ENCODE data around the gene ELF2. TPM values are rescaled to one million over a fixed set of nuclear protein-coding genes. Genes with fewer than 3 reads are reported as not detected.
"Not testable (repeated sequence)": the region's sequence is repeated elsewhere in the genome, so short reads cannot be mapped to it uniquely, and the experiment has no call there.

The ELF2 gene
- total RNA-seq, 1 donor from 2014 or later: 48.0 TPM

DNA sequence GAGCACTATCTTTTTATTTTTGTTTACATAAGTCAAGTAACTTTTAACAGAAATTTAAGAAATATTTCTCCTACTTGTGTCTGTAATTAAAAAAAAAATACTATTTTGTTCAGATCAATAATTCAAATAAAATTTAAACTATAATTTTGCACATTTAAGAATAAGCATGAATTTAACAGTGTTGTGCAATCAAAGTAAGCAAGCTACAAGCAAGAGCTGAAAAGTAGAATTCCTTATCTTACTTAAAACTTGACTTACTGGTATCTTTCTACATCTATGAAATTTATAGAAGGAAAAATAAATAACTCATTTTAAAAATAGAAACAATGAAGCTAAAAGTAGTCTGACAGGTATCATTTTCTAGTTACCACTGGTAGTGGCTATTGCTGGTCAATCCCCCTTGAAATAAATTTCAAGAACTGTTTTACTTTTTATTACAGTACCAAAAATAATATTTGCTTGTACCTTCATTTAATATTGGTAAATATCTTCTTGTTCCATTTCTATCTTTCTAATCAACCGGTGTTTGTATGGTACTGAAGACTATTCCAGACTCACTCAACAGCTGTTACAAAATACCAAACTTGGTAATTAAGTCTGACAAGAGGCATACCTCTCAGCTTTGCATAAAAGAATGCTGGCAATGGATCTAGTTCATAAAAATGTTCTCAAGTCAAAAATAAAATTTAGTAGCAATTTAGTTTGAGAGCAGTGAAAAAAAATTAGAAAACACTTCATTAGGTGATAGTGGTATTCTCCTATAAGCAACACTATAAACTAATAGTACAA is 99.3 kb downstream of the ELF2 start:
- Mint-ChIP-seq H3K9me3 (ENCODE audit: unreplicated experiment) (no peaks in the 10 kb centered on the region), H3K27ac (ENCODE audit: unreplicated experiment) (no peak overlapping the region), H3K4me3 (ENCODE audit: unreplicated experiment) (no peak overlapping the region), H3K27me3 (ENCODE audit: unreplicated experiment) (peaks cover 3% of the 10 kb centered on the region), H3K36me3 (ENCODE audit: low read depth, unreplicated experiment) (peaks cover 3% of the 10 kb centered on the region), H3K4me1 (ENCODE audit: unreplicated experiment) (peaks cover 19% of the 10 kb centered on the region)
- no peak for DNase-seq (ENCODE audit: low spot score)
- TF ChIP-seq, protein P1, sequence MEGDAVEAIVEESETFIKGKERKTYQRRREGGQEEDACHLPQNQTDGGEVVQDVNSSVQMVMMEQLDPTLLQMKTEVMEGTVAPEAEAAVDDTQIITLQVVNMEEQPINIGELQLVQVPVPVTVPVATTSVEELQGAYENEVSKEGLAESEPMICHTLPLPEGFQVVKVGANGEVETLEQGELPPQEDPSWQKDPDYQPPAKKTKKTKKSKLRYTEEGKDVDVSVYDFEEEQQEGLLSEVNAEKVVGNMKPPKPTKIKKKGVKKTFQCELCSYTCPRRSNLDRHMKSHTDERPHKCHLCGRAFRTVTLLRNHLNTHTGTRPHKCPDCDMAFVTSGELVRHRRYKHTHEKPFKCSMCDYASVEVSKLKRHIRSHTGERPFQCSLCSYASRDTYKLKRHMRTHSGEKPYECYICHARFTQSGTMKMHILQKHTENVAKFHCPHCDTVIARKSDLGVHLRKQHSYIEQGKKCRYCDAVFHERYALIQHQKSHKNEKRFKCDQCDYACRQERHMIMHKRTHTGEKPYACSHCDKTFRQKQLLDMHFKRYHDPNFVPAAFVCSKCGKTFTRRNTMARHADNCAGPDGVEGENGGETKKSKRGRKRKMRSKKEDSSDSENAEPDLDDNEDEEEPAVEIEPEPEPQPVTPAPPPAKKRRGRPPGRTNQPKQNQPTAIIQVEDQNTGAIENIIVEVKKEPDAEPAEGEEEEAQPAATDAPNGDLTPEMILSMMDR (IDR thresholded peaks at IDR 0.05; ENCODE audit: unreplicated experiment): no peak

DNA sequence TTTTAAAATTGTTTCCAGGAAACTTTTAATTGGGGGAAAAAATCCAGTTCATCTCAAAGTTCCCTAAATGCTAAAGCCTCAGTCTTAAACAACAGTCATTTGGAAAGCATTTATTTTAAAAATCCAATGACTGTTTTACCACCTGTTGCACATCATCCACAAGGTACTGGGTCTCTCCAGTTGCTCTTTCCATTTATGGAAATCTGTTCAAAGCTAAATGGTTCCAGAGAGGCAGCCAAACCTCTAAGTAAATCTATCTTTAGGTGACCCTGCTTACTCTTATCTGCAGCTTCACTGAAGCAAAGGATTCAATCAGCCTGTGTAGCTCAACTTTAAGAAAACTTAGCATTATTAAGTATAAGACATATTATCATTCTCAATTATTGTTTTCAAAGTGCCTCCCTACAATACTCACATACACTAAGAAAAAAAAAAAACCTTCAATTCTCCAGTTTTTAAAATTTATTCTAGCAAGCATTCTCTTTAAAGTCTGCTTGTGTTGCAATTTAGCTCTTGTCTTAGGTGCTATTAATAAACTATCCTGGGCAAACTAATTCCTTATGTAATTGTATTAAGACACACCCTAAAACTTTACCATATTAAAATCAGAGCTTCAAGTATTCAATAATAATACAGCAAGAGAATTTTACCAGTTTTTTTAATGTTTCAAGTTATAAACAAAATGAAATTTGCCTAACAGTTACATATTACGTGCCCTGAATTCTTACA is 100.8 kb downstream of the ELF2 start:
- Mint-ChIP-seq H3K9me3 (ENCODE audit: unreplicated experiment) (no peaks in the 10 kb centered on the region), H3K27ac (ENCODE audit: unreplicated experiment) (no peak overlapping the region), H3K4me1 (ENCODE audit: unreplicated experiment) (peaks cover 6% of the 10 kb centered on the region), H3K36me3 (ENCODE audit: low read depth, unreplicated experiment) (peaks cover 10% of the 10 kb centered on the region), H3K4me3 (ENCODE audit: unreplicated experiment) (no peak overlapping the region), H3K27me3 (ENCODE audit: unreplicated experiment) (no peaks in the 10 kb centered on the region)
- TF ChIP-seq, protein P1 (IDR thresholded peaks at IDR 0.05; ENCODE audit: unreplicated experiment): no peak
- DNase-seq (ENCODE audit: low spot score): no peak

DNA sequence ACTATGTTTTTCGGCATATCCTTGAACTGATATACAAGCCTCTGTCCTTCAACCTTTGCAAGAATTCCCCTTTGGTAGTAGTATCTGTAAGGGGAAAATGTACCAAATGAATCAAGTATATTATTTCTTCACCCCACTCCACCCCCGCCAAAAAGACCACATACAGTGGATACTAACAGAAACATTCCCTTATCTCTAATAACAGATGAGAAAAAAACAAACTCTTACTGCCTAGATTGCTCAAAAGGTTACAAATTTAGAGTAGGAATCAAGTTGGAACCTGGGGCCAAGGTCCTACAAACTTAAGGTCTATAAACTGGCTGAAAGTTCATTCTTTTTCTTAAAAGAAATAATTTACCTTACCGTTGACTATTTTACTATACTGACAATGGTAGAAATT is 116.4 kb downstream of the ELF2 start:
- TF ChIP-seq, protein P1 (IDR thresholded peaks at IDR 0.05; ENCODE audit: unreplicated experiment): no peak
- Mint-ChIP-seq H3K36me3 (ENCODE audit: low read depth, unreplicated experiment) (peaks cover 22% of the 10 kb centered on the region), H3K27me3 (ENCODE audit: unreplicated experiment) (no peaks in the 10 kb centered on the region), H3K27ac (ENCODE audit: unreplicated experiment) (no peak overlapping the region), H3K4me1 (ENCODE audit: unreplicated experiment) (peaks cover 6% of the 10 kb centered on the region), H3K4me3 (ENCODE audit: unreplicated experiment) (no peak overlapping the region), H3K9me3 (ENCODE audit: unreplicated experiment) (no peaks in the 10 kb centered on the region)
- DNase-seq (ENCODE audit: low spot score): no peak

DNA sequence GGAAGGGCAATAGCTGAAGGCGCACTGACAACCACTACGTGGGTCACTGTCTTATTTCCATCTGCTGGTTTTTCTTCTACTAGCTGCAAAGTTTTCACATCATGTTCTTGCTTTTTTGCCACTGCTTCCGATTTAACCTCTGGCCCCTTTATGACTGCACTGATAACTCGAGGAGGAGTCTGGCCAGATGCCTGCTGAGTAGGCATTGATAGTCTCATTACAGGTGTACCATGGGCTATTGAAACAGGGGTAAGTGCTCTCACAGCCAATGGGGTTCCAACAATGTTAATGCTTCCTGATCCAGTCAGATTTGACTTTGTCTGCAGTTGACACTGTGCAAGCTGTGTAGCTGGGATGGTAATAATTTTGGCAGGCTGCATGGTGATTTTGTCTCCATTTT is 118.0 kb downstream of the ELF2 start:
- H3K9me3 Mint-ChIP-seq (ENCODE audit: unreplicated experiment); H3K27me3 Mint-ChIP-seq (ENCODE audit: unreplicated experiment); DNase-seq (ENCODE audit: low spot score); H3K4me3 Mint-ChIP-seq (ENCODE audit: unreplicated experiment); H3K27ac Mint-ChIP-seq (ENCODE audit: unreplicated experiment); H3K4me1 Mint-ChIP-seq (ENCODE audit: unreplicated experiment): not testable (repeated sequence)
- H3K36me3 Mint-ChIP-seq (ENCODE audit: low read depth, unreplicated experiment): peaks cover 19% of the 10 kb centered on the region

- no peaks in the 10 kb centered on the region for H3K9me3 Mint-ChIP-seq (ENCODE audit: unreplicated experiment)
- H3K4me1 Mint-ChIP-seq (ENCODE audit: unreplicated experiment): peaks cover 6% of the 10 kb centered on the region
- peak overlapping the region; percentile 1 for H3K27ac Mint-ChIP-seq (ENCODE audit: unreplicated experiment)
- H3K4me3 Mint-ChIP-seq (ENCODE audit: unreplicated experiment): no peak overlapping the region
- TF ChIP-seq, protein P1 (IDR thresholded peaks at IDR 0.05; ENCODE audit: unreplicated experiment): no peak
- no peaks in the 10 kb centered on the region for H3K27me3 Mint-ChIP-seq (ENCODE audit: unreplicated experiment)
- H3K36me3 Mint-ChIP-seq (ENCODE audit: low read depth, unreplicated experiment): peaks cover 15% of the 10 kb centered on the region
- DNase-seq (ENCODE audit: low spot score): no peak
These were observed 122.1 kb downstream of the ELF2 start for GRCh38 chr4:139054791-139055505.
